Measurements from ENCODE around the gene USP49. TPM values are rescaled to one million over a fixed set of nuclear protein-coding genes. Genes with fewer than 3 reads are reported as not detected.
"Not testable (repeated sequence)": the region's sequence is repeated elsewhere in the genome, so short reads cannot be mapped to it uniquely, and the experiment has no call there.

Gene USP49
- total and polyA plus RNA-seq, 2 donors (not counting 1 experiment from before 2014, with no cell fraction given) = 1.5 to 2.3 TPM

GRCh38 chr6:41768545-41769308 lies 126.4 kb downstream of the USP49 start:
- TF ChIP-seq EZH2 (IDR thresholded peaks at IDR 0.05; ENCODE audit: low read length, missing control alignments) (no peak), CTCF (conservative IDR thresholded peaks at IDR 0.05 in 1 of 2, IDR thresholded peaks at IDR 0.05 in 1 of 2; ENCODE audit: low read depth in 1 of 2, low read length in 2 of 2) (no peak)
- Histone ChIP-seq H3K4me3 (replicated peaks in 1 of 4; ENCODE audit: control extremely low read depth in 1 of 4, insufficient read depth in 1 of 4, low read depth in 3 of 4, low read length in 4 of 4) (no peak overlapping the region), H3K9me3 (ENCODE audit: control insufficient read depth, insufficient read depth, low read depth, low read length) (no peaks in the 10 kb centered on the region), H3K4me2 (ENCODE audit: extremely low read depth, insufficient read depth, low read length) (no peak overlapping the region), H3K79me2 (ENCODE audit: control insufficient read depth, insufficient read depth, low read length) (no peaks in the 10 kb centered on the region), H4K20me1 (ENCODE audit: control insufficient read depth, extremely low read depth, insufficient read depth, low read length) (no peaks in the 10 kb centered on the region), H3K27ac (ENCODE audit: insufficient read depth, low read length) (no peak overlapping the region), H2AFZ (ENCODE audit: low read length) (no peak overlapping the region), H3K36me3 (ENCODE audit: control insufficient read depth, insufficient read depth, low read length) (peaks cover 6% of the 10 kb centered on the region), H3K27me3 (ENCODE audit: control insufficient read depth, insufficient read depth, low read length) (no peaks in the 10 kb centered on the region), H3K9ac (ENCODE audit: insufficient read depth, low read length) (peak overlapping the region; percentile 2), H3K4me1 (ENCODE audit: control insufficient read depth, extremely low read depth, insufficient read depth, low read length) (peaks cover 5% of the 10 kb centered on the region)
- DNase-seq (ENCODE audit: low read depth in 2 of 2) = no peak

GRCh38 chr6:41767112-41767833 lies 127.9 kb downstream of the USP49 start:
- no peak for TF ChIP-seq CTCF (conservative IDR thresholded peaks at IDR 0.05 in 1 of 2, IDR thresholded peaks at IDR 0.05 in 1 of 2; ENCODE audit: low read depth in 1 of 2, low read length in 2 of 2)
- TF ChIP-seq EZH2 (IDR thresholded peaks at IDR 0.05; ENCODE audit: low read length, missing control alignments) = no peak
- H4K20me1 ChIP-seq (ENCODE audit: control insufficient read depth, extremely low read depth, insufficient read depth, low read length) = no peaks in the 10 kb centered on the region
- H3K4me2 ChIP-seq (ENCODE audit: extremely low read depth, insufficient read depth, low read length) = no peak overlapping the region
- no peaks in the 10 kb centered on the region for H3K27me3 ChIP-seq (ENCODE audit: control insufficient read depth, insufficient read depth, low read length)
- no peaks in the 10 kb centered on the region for H3K79me2 ChIP-seq (ENCODE audit: control insufficient read depth, insufficient read depth, low read length)
- H3K4me3 ChIP-seq (replicated peaks in 1 of 4; ENCODE audit: control extremely low read depth in 1 of 4, insufficient read depth in 1 of 4, low read depth in 3 of 4, low read length in 4 of 4) = no peak overlapping the region
- no peaks in the 10 kb centered on the region for H3K9me3 ChIP-seq (ENCODE audit: control insufficient read depth, insufficient read depth, low read depth, low read length)
- peak overlapping the region; percentile 63 for H2AFZ ChIP-seq (ENCODE audit: low read length)
- peak overlapping the region; percentile 47 for H3K27ac ChIP-seq (ENCODE audit: insufficient read depth, low read length)
- H3K36me3 ChIP-seq (ENCODE audit: control insufficient read depth, insufficient read depth, low read length) = peaks cover 2% of the 10 kb centered on the region
- DNase-seq (ENCODE audit: low read depth in 2 of 2) = peak; percentile 76 to 78
- H3K4me1 ChIP-seq (ENCODE audit: control insufficient read depth, extremely low read depth, insufficient read depth, low read length) = peaks cover 5% of the 10 kb centered on the region
- peak overlapping the region; percentile 8 for H3K9ac ChIP-seq (ENCODE audit: insufficient read depth, low read length)

- not testable (repeated sequence) for H3K4me3 ChIP-seq (replicated peaks in 1 of 4; ENCODE audit: control extremely low read depth in 1 of 4, insufficient read depth in 1 of 4, low read depth in 3 of 4, low read length in 4 of 4); H3K27me3 ChIP-seq (ENCODE audit: control insufficient read depth, insufficient read depth, low read length); H4K20me1 ChIP-seq (ENCODE audit: control insufficient read depth, extremely low read depth, insufficient read depth, low read length); H3K27ac ChIP-seq (ENCODE audit: insufficient read depth, low read length); H3K4me2 ChIP-seq (ENCODE audit: extremely low read depth, insufficient read depth, low read length); H3K9me3 ChIP-seq (ENCODE audit: control insufficient read depth, insufficient read depth, low read depth, low read length); H3K79me2 ChIP-seq (ENCODE audit: control insufficient read depth, insufficient read depth, low read length); H3K9ac ChIP-seq (ENCODE audit: insufficient read depth, low read length); DNase-seq (ENCODE audit: low read depth in 2 of 2); H3K4me1 ChIP-seq (ENCODE audit: control insufficient read depth, extremely low read depth, insufficient read depth, low read length); H2AFZ ChIP-seq (ENCODE audit: low read length); H3K36me3 ChIP-seq (ENCODE audit: control insufficient read depth, insufficient read depth, low read length)
Measured at GRCh38 chr6:41766043-41766664, 129.0 kb downstream of the USP49 start.

Measured in fibroblast of lung (primary cell).